GM18498 (cell line): ENCODE measurements around the gene ALAS1.

Experiments
- ATAC-seq: cut with Tn5 transposase; IDR thresholded peaks from one replicate; pipeline ENCODE4 v1.9.1; 2021; ENCODE audit warnings: mild to moderate bottlenecking, moderate library complexity; ENCODE audit not compliant: unreplicated experiment

ALAS1 gene

DNA sequence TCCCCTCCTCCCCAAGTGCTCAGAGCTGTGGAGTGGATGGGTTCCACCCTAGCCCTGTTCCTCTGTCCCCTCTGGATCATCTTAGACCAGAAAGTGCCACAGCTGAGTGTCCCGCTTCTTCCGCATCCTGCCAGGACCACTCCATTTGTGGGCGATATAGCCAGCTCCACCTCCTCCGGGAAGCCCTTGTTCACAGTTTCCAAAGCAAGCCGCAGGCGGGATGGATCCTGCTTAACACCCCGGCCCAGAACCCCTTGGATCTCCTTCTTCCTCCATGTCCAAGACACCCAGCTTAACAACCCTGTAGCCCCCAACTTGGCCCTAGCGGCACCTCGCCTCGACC lies 490 bp upstream of the ALAS1 start:
- no peak for ATAC-seq

DNA sequence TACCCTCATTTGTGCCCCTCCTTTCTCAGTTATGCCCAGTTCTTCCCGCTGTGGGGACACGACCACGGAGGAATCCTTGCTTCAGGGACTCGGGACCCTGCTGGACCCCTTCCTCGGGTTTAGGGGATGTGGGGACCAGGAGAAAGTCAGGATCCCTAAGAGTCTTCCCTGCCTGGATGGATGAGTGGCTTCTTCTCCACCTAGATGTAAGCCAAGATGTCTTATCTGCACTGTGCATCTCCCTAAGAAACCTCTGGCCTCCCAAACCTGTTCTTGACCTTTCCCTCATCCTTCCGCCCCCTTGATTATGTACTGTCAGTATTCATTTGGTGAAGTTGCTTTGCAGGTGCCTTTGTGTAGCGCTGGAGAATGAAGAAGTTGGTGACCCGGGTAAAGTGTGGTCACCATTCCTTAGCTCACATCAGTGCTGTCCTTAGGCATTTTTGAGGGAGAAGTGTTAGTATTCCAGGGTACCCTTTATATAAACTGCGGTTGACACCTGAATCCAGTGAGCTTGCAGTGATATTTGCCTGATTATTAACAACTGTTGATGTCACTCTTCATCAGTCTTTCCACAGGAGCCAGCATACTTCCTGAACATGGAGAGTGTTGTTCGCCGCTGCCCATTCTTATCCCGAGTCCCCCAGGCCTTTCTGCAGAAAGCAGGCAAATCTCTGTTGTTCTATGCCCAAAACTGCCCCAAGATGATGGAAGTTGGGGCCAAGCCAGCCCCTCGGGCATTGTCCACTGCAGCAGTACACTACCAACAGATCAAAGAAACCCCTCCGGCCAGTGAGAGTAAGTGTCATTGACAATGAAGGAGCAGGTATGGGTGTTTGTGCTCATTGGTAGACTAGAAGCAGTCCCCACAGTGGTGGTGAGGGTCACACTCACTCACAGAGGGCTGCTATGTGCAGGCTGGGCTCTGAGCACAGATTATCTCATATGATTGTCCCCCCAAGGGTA lies 966 bp downstream of the ALAS1 start:
- ATAC-seq = no peak

DNA sequence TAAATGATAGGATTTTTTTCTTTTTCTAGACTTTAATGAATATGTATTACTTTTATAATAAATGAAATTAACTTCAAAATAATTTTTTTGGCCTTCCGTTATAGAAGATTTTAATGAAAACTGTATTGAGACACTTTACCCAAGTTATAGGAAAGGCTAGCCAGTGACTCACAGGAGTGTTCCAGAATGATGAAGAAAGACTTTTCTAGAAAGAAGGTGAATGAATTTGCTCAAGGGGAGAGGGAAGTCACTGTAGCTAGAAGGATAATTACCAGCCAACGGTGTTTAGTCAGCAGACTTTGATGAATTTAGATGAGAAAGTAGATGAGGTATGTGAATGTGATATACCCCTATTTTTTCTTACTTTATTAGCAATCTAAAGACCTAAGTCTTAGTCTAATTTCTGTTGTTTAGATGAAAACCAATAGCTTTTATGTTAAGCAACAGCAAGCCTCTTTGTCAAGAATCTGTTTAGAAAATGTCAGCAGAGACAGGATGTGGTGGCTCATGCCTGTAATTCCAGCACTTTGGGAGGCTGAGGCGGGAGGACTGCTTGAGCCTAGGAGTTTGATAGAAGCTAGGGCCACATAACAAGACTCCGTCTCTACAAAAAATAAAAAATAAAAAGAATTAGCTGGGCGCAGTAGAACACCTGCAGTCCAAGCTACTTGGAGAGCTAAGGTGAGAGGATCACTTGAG lies 3.2 kb downstream of the ALAS1 start:
- no peak for ATAC-seq

DNA sequence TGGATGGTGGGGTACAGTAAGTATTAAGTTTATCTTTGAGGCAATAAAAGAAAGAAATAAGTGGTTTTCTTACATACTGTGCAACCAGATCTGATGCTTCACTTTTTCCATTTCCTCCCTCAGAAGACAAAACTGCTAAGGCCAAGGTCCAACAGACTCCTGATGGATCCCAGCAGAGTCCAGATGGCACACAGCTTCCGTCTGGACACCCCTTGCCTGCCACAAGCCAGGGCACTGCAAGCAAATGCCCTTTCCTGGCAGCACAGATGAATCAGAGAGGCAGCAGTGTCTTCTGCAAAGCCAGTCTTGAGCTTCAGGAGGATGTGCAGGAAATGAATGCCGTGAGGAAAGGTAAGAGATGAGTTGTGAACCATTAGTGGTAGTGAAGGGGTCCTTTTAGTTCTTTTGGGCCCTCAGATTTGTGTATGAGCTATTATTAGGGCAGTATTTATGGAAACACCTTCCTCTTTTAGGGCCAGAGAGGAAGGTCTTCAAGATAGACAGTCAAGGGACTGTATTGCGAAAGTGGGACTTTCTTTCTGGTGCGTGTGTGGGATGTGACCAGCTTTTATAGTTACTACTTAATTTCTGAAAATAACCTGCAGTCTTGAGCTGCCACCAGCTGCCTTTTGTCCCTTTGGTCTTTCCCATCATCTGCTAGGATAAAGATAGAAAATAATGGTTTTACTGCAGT lies 4.6 kb downstream of the ALAS1 start:
- ATAC-seq = no peak

DNA sequence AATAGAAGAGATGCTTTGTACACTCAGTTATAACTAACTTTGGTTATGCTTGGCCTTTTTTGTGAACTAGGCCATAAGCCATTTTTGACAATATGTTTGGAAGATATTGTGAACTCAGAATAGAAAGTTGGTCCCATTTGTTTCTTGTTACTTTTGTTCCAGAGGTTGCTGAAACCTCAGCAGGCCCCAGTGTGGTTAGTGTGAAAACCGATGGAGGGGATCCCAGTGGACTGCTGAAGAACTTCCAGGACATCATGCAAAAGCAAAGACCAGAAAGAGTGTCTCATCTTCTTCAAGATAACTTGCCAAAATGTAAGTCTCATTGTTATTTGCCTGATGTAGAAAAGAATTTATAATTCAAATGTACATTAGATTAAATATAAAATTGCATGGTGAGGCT lies 5.7 kb downstream of the ALAS1 start:
- no peak for ATAC-seq

DNA sequence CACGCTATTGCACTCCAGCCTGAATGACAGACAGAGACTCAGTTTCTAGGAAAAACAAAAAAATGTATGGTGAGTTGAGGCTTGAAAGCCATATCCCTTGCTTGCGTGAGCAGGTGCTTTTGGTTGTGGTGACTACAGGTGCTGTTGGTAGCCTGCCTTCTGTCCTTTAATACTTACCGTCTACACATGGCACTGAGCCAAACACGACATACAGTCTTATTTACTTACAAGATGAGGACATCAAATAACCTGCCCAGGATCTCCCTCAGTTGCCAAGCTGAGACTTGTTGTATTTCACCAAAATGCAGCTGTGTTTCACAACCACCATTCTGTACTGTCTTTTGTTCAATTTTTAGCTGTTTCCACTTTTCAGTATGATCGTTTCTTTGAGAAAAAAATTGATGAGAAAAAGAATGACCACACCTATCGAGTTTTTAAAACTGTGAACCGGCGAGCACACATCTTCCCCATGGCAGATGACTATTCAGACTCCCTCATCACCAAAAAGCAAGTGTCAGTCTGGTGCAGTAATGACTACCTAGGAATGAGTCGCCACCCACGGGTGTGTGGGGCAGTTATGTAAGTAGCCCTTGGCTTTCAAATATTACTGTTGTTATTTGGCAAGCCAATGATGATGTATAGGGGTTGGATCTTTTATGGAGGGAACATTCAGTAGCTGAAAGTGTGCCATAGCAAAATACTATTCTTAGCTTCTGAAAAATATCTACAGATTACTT lies 6.5 kb downstream of the ALAS1 start:
- no peak for ATAC-seq

DNA sequence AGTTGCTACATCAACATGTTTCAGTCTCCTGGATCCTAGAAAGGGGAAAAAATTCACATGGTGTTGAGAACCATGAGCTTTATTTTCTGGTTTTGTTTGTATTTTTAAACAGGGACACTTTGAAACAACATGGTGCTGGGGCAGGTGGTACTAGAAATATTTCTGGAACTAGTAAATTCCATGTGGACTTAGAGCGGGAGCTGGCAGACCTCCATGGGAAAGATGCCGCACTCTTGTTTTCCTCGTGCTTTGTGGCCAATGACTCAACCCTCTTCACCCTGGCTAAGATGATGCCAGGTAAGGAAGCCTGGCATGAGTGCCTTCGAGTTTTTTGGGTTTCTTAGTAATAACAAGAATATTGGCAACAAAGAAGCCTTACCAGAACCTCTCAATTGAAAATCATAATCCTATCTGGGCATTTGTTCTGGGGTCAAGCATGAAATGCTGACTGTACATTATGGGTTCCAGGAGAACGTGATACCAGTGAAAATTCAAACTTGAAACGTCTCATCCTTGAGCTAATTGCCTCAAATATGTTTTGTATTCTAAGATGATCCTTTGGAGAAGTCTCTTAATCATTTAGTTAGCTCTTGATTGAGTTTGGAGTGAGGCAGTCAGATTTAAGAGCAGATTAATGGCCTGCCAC lies 7.9 kb downstream of the ALAS1 start:
- no peak for ATAC-seq

DNA sequence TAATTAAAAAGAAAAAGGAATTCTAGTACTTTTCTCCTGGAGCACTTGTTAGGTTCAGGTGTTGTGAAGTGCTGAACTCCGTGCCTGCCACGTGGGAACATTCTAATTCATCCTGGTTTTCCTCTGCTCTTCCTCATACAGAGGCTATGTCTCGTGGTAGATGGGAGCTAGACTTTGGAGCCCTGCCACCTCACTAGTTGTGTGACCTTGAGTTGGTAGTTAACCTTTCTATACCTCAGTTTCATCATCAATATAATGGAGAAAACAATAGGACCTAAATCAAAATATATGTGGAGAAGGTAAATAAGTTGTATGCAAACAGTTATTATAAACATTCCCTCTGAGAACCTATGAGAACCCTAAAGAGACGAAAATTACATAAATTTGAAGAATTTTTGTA lies 10.6 kb downstream of the ALAS1 start:
- no peak for ATAC-seq

DNA sequence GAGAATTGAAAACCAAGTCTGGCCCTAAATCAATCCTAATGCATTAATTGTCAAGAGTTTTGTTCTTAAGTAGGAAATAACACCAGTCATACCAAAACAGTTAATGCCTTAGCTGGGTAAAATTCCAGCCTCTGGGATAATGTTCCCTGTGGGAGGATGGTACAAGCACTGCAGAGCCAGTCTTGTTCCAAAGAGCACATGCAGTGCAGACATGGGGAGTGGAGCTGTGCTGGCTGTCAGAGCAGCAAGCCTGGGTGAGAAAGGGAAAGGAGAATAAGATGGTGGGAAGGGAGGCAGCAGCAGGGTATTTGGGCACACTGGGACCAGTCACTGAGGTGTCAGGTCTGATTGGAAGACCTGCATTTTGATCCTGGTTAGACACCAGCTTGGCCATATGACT lies 12.1 kb downstream of the ALAS1 start:
- ATAC-seq = no peak

DNA sequence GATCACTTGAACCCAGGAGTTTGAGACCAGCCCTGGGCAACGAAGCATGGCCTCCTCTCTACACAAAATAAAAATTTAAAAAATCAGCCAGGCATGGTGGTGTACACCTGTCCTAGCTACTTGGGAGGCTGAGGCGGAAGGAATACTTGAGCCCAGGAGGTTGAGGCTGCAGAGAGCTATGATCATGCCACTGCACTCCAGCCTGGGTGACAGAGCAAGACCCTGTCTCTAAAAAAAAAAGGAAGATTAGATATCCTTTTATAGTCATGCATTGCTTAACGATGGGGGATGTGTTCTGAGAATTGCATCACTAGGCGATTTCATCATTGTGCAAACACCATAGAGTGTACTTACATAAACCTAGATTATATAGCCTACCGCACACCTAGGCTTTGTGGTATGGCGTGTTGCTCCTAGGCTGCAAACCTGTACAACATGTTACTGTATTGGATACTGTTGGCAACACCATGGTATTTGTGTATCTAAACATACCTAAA lies 12.6 kb downstream of the ALAS1 start:
- ATAC-seq = no peak

DNA sequence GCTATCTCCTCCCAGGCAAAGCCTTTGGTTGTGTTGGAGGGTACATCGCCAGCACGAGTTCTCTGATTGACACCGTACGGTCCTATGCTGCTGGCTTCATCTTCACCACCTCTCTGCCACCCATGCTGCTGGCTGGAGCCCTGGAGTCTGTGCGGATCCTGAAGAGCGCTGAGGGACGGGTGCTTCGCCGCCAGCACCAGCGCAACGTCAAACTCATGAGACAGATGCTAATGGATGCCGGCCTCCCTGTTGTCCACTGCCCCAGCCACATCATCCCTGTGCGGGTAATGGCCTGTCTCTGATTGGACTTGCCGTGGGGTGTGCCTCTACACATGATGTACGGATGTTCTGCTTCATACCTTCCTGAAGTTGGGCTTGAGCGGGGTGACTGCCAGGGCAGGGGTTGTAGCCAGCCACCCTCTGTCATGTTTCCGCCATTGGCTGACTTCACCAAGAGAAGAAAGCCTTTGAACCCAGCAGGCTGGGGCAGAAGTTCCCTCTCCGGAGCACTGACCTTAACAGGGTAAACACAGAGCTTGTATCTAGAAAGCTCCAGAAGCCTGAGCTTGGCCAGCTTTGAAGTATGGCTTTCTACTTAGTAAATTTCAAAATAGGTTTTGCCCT lies 13.4 kb downstream of the ALAS1 start:
- ATAC-seq = no peak

DNA sequence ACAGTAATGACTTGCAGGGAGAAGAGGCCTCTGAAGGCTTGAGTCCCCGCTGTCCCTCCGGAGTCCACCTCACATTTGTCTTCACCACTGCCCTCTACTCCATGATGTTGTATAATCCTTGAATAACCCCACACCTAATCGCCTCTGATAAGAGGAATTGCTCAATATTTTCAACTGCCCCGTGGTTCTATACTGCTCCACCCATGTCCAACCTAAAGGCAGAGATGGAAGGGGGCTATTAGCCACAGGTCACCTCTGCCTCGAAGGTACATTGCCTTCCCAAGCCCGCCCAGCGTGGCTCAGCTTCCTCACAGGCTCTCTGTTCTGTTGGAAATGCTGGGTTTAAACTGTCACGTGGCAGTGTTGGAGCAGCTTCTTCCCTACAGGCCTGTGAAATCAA lies 15.0 kb downstream of the ALAS1 start:
- no peak for ATAC-seq

DNA sequence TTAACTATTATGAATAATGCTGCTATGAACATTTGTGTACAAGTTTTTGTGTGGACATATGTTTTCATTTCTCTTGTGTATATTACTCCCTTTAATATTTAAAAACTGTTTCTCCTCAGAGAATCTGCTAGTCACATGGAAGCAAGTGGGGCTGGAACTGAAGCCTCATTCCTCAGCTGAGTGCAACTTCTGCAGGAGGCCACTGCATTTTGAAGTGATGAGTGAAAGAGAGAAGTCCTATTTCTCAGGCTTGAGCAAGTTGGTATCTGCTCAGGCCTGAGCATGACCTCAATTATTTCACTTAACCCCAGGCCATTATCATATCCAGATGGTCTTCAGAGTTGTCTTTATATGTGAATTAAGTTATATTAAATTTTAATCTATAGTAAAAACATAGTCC lies 15.9 kb downstream of the ALAS1 start:
- no peak for ATAC-seq

DNA sequence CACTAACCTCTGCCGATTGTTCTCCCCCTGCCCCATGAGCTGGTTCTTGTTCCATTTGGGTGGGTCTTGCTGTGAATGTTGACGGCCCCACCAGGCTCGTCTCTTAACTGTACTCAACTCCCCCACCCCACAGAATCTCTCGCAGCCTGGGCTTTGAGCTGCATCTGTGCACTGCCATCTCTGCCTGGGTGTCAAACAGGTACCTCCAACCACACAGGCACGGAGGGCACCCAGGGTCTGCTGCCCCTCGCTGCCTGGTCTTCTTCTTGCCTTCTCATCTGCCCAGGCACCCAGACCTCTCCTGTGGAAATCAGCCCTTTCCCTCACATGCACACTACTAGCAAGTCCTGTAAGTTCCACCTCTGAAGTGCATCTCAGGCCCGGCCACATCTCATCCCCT lies 17.4 kb downstream of the ALAS1 start:
- ATAC-seq = no peak

DNA sequence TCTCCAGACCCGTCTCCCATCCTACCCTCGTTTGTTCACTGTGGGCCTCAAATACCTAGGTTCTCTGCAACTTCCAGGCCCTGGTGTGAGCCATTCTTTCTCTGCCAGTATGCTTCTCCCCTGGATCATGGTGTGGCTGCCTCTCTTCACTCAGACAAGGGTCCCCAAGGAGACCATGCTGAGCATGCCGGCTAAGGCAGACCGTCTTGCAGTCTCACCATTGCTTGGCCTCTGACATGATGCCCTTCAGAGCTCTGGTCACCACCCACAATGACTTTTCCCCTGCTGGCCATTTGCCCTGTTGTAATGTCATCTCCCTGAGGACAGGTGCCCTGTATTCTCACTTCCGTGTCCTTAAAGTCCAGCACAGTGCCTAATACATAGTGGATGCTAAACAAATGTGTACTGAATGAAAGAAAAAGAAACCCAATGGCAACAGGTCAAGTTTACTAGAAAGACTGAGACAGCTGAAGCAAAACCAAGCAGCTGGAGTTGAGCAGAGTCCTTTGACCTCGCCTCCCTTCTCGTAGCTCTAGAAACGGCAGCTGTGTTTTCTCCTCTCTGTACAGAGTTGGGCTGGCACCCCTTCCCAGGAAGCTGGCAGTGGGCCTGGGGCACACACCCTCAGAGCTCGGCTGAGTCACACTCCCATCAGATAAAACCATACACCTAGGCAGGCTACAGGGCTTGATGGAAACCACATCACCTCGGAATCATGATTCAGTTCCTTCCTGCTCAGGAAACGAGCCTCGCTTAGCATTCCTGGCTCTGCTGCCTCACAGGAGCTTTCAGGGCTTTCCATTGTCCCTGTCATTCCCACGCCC lies 18.8 kb downstream of the ALAS1 start:
- no peak for ATAC-seq

DNA sequence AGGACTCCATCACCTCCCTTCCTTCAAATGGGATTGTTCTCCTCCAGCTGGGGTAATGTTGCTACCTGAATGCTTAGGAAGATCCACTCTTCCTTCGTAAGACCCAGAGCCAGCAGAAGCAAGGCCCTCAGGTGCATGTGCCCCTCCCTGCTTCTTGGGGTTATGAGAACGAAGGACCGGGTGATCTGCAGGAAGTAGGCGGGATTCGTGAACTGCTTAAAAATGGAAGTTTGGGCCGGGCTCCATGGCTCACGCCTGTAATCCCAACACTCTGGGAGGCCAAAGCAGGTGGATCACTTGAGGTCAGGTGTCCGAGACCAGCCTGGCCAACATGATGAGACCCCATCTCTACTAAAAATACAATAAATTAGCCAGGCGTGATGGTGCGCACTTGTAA lies 19.4 kb downstream of the ALAS1 start:
- no peak for ATAC-seq

DNA sequence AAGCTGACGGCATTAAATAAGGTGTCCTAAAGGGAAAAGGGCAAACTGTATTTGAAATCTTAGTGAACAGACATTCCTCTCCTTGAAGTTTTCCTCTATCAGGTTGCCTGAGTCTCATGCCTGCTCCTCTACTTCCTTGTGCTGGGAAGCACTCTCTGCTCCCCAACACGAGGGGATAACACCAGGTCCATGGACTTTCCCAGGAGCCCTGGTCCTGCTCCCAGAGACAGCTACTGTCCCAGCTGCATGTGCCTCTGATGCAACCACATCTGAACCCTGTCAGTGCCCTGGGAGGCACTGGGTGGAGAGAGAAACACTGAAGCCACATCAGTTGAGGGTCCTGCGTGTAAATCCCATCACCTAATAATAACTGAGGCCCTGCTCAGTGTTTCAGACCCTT lies 20.1 kb downstream of the ALAS1 start:
- ATAC-seq = no peak

DNA sequence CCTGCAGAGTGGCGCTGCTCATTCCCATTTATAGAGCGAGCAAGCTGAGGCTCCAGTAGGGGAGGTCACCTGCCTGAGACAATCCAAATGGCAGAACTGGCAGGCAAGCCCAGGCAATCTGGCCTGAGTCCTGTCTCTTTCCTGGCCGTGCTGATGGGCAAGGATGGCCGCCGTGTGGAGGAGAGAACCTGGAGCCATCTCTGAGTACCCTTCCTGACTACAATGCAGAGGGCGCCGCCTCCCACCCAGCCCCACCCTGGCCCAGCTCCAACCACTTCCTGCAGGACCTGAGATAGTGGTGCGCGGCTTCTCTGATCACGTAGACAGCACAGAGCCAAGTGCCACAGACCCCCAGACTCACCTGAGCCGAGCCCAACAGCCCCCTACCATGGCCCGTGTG lies 20.5 kb downstream of the ALAS1 start:
- no peak for ATAC-seq
